Fibroblast of mammary gland (primary cell): Measurements from ENCODE around the gene BCAS4.

Source experiments
- DNase-seq: peaks from one replicate; pipeline ENCODE4 v3.0.0-alpha.2; 2010; ENCODE audit warnings: low read depth
- H3K4me3 ChIP-seq: 2 replicates; pipeline ENCODE4 v1.5.1; 2011; ENCODE audit warnings: low read depth, mild to moderate bottlenecking, low read length, moderate library complexity; ENCODE audit not compliant: control insufficient read depth
- CTCF ChIP-seq: conservative IDR thresholded peaks from 2 replicates; pipeline ENCODE4 v1.5.1; 2011; ENCODE audit warnings: low read depth, low read length, inconsistent platforms; ENCODE audit not compliant: control insufficient read depth, insufficient read depth

Gene BCAS4

GRCh38 chr20:50754420-50754819 is 40.4 kb upstream of the BCAS4 start:
- no peak for DNase-seq
- no peak for TF ChIP-seq CTCF
- no peak overlapping the region for H3K4me3 ChIP-seq

GRCh38 chr20:50756447-50756846 is 38.4 kb upstream of the BCAS4 start:
- no peak overlapping the region for H3K4me3 ChIP-seq
- no peak for TF ChIP-seq CTCF
- no peak for DNase-seq

- no peak for TF ChIP-seq CTCF
- DNase-seq, result peak; percentile 42
- H3K4me3 ChIP-seq, result no peak overlapping the region
Measured at GRCh38 chr20:50758469-50758868, 36.4 kb upstream of the BCAS4 start.

- no peak overlapping the region for H3K4me3 ChIP-seq
- TF ChIP-seq CTCF, result no peak
- DNase-seq, result no peak
Measured at GRCh38 chr20:50758992-50759391, 35.9 kb upstream of the BCAS4 start.

GRCh38 chr20:50759678-50760077 is 35.2 kb upstream of the BCAS4 start:
- H3K4me3 ChIP-seq, result no peak overlapping the region
- DNase-seq, result no peak
- TF ChIP-seq CTCF, result no peak

- TF ChIP-seq CTCF, result no peak
- DNase-seq, result peak; percentile 35
- no peak overlapping the region for H3K4me3 ChIP-seq
Measured at GRCh38 chr20:50762045-50762422, 32.8 kb upstream of the BCAS4 start.
